Bronchial smooth muscle cell (primary cell): ENCODE results near the gene SLC35A3. TPM values are rescaled to one million over a fixed set of nuclear protein-coding genes. Genes with fewer than 3 reads are reported as not detected.

ENCODE experiments used
- total RNA-seq: library from RNA; depleted of rRNA; stranded (reverse); fragments of >200 nt; gene quantifications from 2 replicates; pipeline ENCODE4 v1.2.1, GENCODE V29; 2014

SLC35A3 gene
- total RNA-seq, result 12.0 and 15.0 TPM in 2 replicates

GRCh38 chr1:99969729-99970621 is at the start of gene SLC35A3:
TSS of gene SLC35A3 (plus strand) at chr1:99969996. CDS start at chr1:99993555, 23,559 bp downstream.

Other genes starting within 250 kb of the SLC35A3 start
- 67.6 and 77.8 TPM in 2 replicates for gene FRRS1, start 203.4 kb upstream of the SLC35A3 start, total RNA-seq
- gene AGL, start 119.6 kb upstream of the SLC35A3 start, total RNA-seq, result 9.9 and 13.1 TPM in 2 replicates
- 0.52 and 0.79 TPM in 2 replicates for gene SASS6, start 162.9 kb downstream of the SLC35A3 start, total RNA-seq
- 11.7 and 12.4 TPM in 2 replicates for gene TRMT13, start 163.2 kb downstream of the SLC35A3 start, total RNA-seq
- gene LRRC39, start 208.3 kb downstream of the SLC35A3 start, total RNA-seq, result 0.16 and 0.17 TPM in 2 replicates